GM19099 (cell line): ENCODE results near the gene PHKB.

Experiments used
- POLR2A ChIP-seq: IDR thresholded peaks from 3 replicates; pipeline ENCODE4 v1.6.1; 2011; ENCODE audit warnings: low read depth; ENCODE audit not compliant: insufficient read length; ENCODE audit errors: extremely low read depth

The PHKB gene

DNA sequence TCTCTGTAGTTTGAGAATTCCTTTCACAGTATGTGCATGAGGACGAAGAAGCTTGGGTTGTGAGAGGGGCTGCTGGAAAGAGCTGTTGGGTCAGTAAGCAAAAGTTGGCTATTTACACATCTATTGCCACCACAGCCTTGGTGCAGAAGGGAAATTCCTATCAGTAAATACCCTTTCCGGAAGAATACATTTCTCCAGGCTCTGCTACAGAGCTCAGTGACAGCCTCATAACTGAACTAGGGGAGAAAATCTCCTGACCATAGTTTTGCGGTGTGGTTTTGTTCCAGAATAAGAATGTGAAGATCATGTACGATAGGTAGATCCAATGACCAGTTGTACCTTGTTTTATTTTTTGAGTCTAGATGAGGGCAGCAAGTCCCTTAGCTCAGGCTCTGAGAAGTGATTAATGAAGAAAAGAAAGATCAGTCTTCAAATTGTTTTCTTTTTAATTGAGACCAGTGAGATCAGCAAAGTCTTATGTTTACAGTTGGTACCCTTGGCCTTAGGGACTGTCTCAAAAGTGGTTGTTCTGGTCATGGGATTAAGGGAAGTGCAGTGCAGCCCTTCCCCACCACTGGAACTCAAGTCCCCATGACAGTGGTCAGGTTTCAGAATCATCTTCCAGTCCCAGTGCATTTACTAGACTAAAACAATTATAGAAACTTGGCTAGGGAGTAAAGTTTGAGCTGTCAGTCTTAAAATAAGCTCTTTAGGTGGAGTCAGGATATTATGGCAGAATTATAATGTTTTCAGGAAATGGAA is 123.5 kb downstream of the PHKB start:
- no peak for TF ChIP-seq POLR2A

DNA sequence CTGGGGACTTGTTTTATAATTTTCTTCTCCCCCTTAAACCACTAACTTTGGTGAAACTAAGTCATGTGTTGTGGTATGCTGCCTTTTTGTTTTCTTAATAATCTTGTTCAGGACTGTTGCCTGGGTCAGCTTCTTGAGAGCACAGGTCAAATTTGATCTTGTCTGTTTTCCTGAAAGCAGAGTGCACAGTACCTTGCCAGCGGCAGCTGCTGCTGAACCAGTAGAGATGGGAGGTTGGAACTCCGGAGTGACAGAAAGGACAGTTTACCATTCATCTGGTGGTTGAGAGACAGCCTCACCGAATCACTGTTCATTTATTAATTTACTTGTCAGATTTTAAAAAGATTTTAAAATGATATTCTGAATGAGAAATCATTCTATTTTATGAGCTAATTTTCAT is 125.0 kb downstream of the PHKB start:
- no peak for TF ChIP-seq POLR2A

DNA sequence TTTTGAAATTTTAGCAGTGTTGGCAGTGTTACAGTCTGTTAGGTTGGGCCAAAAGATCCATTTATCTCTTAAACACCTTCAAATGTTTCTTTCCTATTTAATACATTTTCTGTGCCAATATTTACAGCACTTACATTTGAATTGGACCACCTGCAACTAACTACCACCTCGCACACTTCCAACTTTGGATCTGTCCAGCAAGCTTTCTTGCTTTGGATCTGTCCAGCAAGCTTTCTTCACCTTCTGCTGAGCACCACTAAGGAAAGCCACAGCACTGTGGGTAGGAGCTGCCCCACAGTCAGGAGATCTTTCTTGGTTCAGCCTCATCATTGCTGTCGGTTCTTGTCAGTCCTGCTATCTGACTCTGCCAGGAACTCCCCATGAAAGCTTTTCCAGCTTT is 129.3 kb downstream of the PHKB start:
- no peak for TF ChIP-seq POLR2A

GRCh38 chr16:47592232-47592631 is 131.1 kb downstream of the PHKB start:
- no peak for TF ChIP-seq POLR2A

- TF ChIP-seq POLR2A = no peak
Observed at GRCh38 chr16:47599512-47599911, 138.4 kb downstream of the PHKB start.

GRCh38 chr16:47600376-47600775 is 139.2 kb downstream of the PHKB start:
- no peak for TF ChIP-seq POLR2A

DNA sequence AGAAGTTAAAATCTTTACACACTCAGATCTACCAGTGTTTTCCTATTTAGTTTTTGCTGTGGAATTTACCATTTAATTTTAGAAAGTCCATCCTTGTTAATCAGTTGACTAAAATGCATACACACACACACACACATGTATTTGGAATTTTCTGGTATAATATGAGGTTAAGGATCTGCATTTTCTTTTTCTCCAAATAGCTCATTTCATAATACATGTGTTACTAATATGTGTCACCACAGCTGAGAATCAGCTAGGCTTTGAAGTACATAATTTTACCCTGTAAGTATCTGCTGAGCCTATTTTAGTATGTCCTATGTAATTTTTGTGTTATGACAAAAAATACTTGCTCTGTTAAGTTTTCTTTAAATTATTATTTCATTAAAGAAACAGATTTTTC is 143.2 kb downstream of the PHKB start:
- no peak for TF ChIP-seq POLR2A

- TF ChIP-seq POLR2A = no peak
Observed at GRCh38 chr16:47611042-47611441, 149.9 kb downstream of the PHKB start.

DNA sequence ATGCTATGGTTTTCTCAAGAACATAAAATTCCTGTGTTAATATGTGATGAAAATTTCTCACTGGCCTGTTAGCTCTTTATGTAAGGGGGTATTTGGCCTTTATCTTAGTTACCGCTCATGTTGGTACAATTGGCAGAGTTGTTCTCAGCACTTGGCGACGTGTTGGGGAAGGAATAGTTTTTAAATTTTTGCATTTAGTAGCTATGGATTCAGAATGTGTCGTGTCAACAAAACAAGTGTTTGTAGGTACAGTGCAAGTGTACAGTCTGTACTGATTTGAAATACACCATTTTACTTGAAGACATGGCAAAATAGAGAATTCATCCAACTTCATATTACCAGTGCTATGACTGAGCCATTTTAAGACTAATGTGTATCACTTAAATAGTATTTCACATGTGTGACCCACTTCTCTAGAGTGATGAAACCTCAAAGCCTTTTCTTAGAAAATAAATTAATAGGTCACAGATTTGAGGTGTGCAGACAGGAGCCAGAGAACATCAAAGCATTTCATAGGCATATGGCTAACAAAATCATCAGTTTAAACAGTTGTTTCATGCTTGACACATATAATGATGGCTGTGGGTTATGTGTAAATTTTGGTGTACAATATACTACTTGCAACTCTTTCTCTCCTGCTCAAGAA is 150.8 kb downstream of the PHKB start:
- no peak for TF ChIP-seq POLR2A

GRCh38 chr16:47612711-47613110 is 151.6 kb downstream of the PHKB start:
- TF ChIP-seq POLR2A = no peak

DNA sequence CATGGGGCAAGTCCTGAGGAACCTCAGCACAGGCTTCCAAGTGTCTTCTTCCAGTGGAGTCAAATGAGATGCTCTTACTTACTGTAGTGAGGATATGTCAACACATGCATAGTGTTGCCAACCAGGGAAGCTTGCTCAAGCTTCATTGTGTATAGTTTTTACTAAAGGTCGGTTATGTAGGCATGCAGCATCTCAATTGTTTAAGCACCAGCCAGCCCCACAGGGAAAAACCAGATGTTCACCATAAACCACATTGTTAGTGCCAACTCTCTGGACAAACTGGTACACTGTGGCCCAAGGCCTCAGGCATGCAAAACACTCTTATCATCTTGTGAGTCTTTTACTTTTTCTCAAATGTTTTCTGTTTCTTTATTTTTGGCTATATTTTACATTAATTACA is 152.1 kb downstream of the PHKB start:
- no peak for TF ChIP-seq POLR2A

GRCh38 chr16:47617732-47618131 is 156.6 kb downstream of the PHKB start:
- TF ChIP-seq POLR2A = no peak

GRCh38 chr16:47622451-47623176 is 161.5 kb downstream of the PHKB start:
- no peak for TF ChIP-seq POLR2A

GRCh38 chr16:47624563-47624962 is 163.4 kb downstream of the PHKB start:
- no peak for TF ChIP-seq POLR2A

DNA sequence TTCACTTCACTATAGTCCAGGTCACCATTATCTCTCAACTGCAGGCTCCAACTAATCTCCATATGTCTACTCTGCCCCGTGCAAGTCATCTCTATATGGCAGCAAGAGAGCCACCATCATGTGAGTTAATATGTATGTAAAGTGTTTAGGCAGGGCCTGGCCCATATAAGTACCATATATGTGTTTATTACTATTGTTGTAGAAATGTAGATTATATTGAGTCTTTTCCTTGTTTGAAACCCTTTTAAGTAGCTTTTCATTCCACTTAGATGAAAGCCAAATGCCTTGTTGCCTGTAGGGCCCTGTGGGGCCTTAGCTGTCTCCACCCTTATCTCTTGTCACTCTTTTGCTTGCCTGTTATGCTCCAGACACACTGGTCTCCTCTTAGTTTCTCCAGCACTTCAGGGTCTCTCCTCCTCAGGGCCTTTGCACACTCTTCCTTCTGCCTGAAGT is 164.0 kb downstream of the PHKB start:
- TF ChIP-seq POLR2A = no peak

DNA sequence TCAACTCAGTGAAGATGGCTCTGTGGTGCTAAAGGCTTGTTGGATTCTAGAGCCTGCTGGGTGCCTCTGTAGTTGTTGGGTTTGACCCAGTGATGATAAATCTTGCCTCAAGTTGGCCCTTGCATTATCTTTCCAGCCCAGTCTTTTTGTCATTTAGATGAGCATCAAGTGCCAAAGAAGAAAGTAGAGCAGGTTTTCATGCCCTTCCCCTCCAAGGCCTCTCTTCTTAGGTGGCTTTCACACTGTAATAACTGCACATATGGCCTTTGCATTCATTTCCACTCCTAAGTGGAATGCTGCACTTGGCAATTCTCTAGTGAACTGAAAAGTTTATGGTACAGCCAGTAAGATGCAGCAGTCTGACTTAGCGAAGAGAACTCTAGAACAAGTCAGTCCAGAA is 165.1 kb downstream of the PHKB start:
- no peak for TF ChIP-seq POLR2A
